ENCODE data around the gene LRRN3.

GRCh38 chr7:111075498-111075897 is 15.4 kb upstream of the LRRN3 start:
- TF ChIP-seq, protein P1, sequence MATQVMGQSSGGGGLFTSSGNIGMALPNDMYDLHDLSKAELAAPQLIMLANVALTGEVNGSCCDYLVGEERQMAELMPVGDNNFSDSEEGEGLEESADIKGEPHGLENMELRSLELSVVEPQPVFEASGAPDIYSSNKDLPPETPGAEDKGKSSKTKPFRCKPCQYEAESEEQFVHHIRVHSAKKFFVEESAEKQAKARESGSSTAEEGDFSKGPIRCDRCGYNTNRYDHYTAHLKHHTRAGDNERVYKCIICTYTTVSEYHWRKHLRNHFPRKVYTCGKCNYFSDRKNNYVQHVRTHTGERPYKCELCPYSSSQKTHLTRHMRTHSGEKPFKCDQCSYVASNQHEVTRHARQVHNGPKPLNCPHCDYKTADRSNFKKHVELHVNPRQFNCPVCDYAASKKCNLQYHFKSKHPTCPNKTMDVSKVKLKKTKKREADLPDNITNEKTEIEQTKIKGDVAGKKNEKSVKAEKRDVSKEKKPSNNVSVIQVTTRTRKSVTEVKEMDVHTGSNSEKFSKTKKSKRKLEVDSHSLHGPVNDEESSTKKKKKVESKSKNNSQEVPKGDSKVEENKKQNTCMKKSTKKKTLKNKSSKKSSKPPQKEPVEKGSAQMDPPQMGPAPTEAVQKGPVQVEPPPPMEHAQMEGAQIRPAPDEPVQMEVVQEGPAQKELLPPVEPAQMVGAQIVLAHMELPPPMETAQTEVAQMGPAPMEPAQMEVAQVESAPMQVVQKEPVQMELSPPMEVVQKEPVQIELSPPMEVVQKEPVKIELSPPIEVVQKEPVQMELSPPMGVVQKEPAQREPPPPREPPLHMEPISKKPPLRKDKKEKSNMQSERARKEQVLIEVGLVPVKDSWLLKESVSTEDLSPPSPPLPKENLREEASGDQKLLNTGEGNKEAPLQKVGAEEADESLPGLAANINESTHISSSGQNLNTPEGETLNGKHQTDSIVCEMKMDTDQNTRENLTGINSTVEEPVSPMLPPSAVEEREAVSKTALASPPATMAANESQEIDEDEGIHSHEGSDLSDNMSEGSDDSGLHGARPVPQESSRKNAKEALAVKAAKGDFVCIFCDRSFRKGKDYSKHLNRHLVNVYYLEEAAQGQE (IDR thresholded peaks at IDR 0.05; ENCODE audit: insufficient replicate concordance, low read depth), result no peak
- TF ChIP-seq CTCF (IDR thresholded peaks at IDR 0.05; ENCODE audit: insufficient read depth, low read length), result no peak

Measured in HL-60 (cell line).